Sigmoid colon (tissue), 4 donors: ENCODE results near the gene IL17D.

ENCODE experiments used
- EP300 ChIP-seq, 4 donors: sonication (generic); formaldehyde crosslinking; IDR thresholded peaks; one replicate each; pipeline ENCODE4 v1.6.1; 2017; ENCODE audit warnings: antibody characterized with exemption in 4 of 4
- POLR2A ChIP-seq, 2 donors: fragments of 450-650 bp; IDR thresholded peaks; one replicate each; pipeline ENCODE4 v1.6.1; 2016; ENCODE audit warnings: antibody characterized with exemption in 2 of 2, mild to moderate bottlenecking in 2 of 2, moderate library complexity in 2 of 2
- POLR2AphosphoS5 ChIP-seq, 4 donors: sonication (generic); formaldehyde crosslinking; IDR thresholded peaks; one replicate each; pipeline ENCODE4 v1.6.1; 2017; ENCODE audit warnings: antibody characterized with exemption in 4 of 4
- TF ChIP-seq, protein P1 (sequence below), 4 experiments: fragments of 450-650 bp in 3 of 4; fragments of 200-600 bp in 1 of 4; IDR thresholded peaks; one replicate each; pipeline ENCODE4 v1.5.1; 2016 to 2019; ENCODE audit warnings: antibody characterized with exemption in 4 of 4, mild to moderate bottlenecking in 3 of 4, moderate library complexity in 2 of 4

- TF ChIP-seq POLR2A (IDR thresholded peaks at IDR 0.05) (no peak), POLR2AphosphoS5 (IDR thresholded peaks at IDR 0.05) (no peak), EP300 (IDR thresholded peaks at IDR 0.05) (no peak)
- TF ChIP-seq, protein P1, sequence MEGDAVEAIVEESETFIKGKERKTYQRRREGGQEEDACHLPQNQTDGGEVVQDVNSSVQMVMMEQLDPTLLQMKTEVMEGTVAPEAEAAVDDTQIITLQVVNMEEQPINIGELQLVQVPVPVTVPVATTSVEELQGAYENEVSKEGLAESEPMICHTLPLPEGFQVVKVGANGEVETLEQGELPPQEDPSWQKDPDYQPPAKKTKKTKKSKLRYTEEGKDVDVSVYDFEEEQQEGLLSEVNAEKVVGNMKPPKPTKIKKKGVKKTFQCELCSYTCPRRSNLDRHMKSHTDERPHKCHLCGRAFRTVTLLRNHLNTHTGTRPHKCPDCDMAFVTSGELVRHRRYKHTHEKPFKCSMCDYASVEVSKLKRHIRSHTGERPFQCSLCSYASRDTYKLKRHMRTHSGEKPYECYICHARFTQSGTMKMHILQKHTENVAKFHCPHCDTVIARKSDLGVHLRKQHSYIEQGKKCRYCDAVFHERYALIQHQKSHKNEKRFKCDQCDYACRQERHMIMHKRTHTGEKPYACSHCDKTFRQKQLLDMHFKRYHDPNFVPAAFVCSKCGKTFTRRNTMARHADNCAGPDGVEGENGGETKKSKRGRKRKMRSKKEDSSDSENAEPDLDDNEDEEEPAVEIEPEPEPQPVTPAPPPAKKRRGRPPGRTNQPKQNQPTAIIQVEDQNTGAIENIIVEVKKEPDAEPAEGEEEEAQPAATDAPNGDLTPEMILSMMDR (IDR thresholded peaks at IDR 0.05), result no peak
Measured at GRCh38 chr13:20760872-20761271, 57.4 kb downstream of the IL17D start.
